ENCODE data around the gene IL9.

The IL9 gene

GRCh38 chr5:135887881-135888614, 7.6 kb downstream of the IL9 start:
- TF ChIP-seq, protein P1, sequence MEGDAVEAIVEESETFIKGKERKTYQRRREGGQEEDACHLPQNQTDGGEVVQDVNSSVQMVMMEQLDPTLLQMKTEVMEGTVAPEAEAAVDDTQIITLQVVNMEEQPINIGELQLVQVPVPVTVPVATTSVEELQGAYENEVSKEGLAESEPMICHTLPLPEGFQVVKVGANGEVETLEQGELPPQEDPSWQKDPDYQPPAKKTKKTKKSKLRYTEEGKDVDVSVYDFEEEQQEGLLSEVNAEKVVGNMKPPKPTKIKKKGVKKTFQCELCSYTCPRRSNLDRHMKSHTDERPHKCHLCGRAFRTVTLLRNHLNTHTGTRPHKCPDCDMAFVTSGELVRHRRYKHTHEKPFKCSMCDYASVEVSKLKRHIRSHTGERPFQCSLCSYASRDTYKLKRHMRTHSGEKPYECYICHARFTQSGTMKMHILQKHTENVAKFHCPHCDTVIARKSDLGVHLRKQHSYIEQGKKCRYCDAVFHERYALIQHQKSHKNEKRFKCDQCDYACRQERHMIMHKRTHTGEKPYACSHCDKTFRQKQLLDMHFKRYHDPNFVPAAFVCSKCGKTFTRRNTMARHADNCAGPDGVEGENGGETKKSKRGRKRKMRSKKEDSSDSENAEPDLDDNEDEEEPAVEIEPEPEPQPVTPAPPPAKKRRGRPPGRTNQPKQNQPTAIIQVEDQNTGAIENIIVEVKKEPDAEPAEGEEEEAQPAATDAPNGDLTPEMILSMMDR (conservative IDR thresholded peaks at IDR 0.05; ENCODE audit: control insufficient read depth, insufficient read depth, low read depth, low read length): no peak
- H3K4me3 ChIP-seq (ENCODE audit: control insufficient read depth, low read depth, low read length): no peak overlapping the region
- peak; percentile 40 for DNase-seq (ENCODE audit: low read depth)

- TF ChIP-seq, protein P1 (conservative IDR thresholded peaks at IDR 0.05; ENCODE audit: control insufficient read depth, insufficient read depth, low read depth, low read length): peak; percentile 87
- H3K4me3 ChIP-seq (ENCODE audit: control insufficient read depth, low read depth, low read length): no peak overlapping the region
- DNase-seq (ENCODE audit: low read depth): peak; percentile 70
These were observed 8.2 kb downstream of the IL9 start for GRCh38 chr5:135887447-135887864.

- no peak for DNase-seq (ENCODE audit: low read depth)
- H3K4me3 ChIP-seq (ENCODE audit: control insufficient read depth, low read depth, low read length): no peak overlapping the region
- TF ChIP-seq, protein P1 (conservative IDR thresholded peaks at IDR 0.05; ENCODE audit: control insufficient read depth, insufficient read depth, low read depth, low read length): no peak
These were observed 9.5 kb downstream of the IL9 start for GRCh38 chr5:135886136-135886535.

DNA sequence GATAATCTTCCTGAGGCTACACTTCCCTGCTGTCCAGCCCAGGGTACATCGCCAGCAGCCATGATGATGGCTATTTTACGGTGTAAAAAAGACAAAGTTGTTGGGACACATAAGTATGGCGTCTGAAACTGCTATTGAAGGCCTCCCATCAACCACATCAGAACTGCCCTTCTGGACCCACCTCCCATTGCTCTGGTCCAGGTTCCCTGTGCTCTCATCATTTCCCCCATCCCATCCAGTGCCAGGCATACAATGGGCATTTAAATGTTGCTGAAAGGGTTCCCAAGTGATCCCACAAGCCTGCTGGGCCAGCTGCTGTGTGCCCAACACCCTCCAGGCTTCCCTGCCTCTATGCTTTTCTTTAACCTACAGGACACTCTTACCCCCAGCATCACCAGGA, 10.6 kb downstream of the IL9 start:
- no peak overlapping the region for H3K4me3 ChIP-seq (ENCODE audit: control insufficient read depth, low read depth, low read length)
- no peak for DNase-seq (ENCODE audit: low read depth)
- TF ChIP-seq, protein P1 (conservative IDR thresholded peaks at IDR 0.05; ENCODE audit: control insufficient read depth, insufficient read depth, low read depth, low read length): no peak

- TF ChIP-seq, protein P1 (conservative IDR thresholded peaks at IDR 0.05; ENCODE audit: control insufficient read depth, insufficient read depth, low read depth, low read length): peak; percentile 21
- H3K4me3 ChIP-seq (ENCODE audit: control insufficient read depth, low read depth, low read length): no peak overlapping the region
- DNase-seq (ENCODE audit: low read depth): no peak
These were observed 12.2 kb downstream of the IL9 start for GRCh38 chr5:135883441-135883840.

- no peak overlapping the region for H3K4me3 ChIP-seq (ENCODE audit: control insufficient read depth, low read depth, low read length)
- DNase-seq (ENCODE audit: low read depth): no peak
- TF ChIP-seq, protein P1 (conservative IDR thresholded peaks at IDR 0.05; ENCODE audit: control insufficient read depth, insufficient read depth, low read depth, low read length): no peak
These were observed 12.6 kb downstream of the IL9 start for GRCh38 chr5:135883026-135883425.
